ES-I3 (cell line): ENCODE data around the gene THADA.

Experiments
- H3K36me3 ChIP-seq: 2 replicates; pipeline ENCODE4 v1.6.1; 2013; ENCODE audit warnings: mild to moderate bottlenecking, low read length, control low read depth, moderate library complexity; ENCODE audit not compliant: insufficient read depth
- H3K4me1 ChIP-seq: 2 replicates; pipeline ENCODE4 v1.6.1; 2013; ENCODE audit warnings: mild to moderate bottlenecking, control low read depth, low read length; ENCODE audit not compliant: insufficient read depth
- H3K9ac ChIP-seq: 2 replicates; pipeline ENCODE4 v1.6.1; 2013; ENCODE audit warnings: low read depth, mild to moderate bottlenecking, low read length, moderate library complexity
- H3K9me3 ChIP-seq: 2 replicates; pipeline ENCODE4 v1.6.1; 2013; ENCODE audit warnings: mild to moderate bottlenecking, low read length, moderate library complexity; ENCODE audit not compliant: control insufficient read depth, insufficient read depth

The THADA gene

GRCh38 chr2:43486603-43487002, 109.2 kb downstream of the THADA start:
- Histone ChIP-seq H3K9ac (no peak overlapping the region), H3K4me1 (no peaks in the 10 kb centered on the region; the same call in 1 of the 2 replicates), H3K9me3 (no peaks in the 10 kb centered on the region), H3K36me3 (no peaks in the 10 kb centered on the region)

- no peaks in the 10 kb centered on the region for H3K9me3 ChIP-seq
- no peak overlapping the region for H3K9ac ChIP-seq
- H3K4me1 ChIP-seq, result no peaks in the 10 kb centered on the region
- no peaks in the 10 kb centered on the region for H3K36me3 ChIP-seq
Measured at GRCh38 chr2:43484323-43484930, 111.4 kb downstream of the THADA start.

GRCh38 chr2:43482961-43483360, 112.9 kb downstream of the THADA start:
- Histone ChIP-seq H3K36me3 (no peaks in the 10 kb centered on the region), H3K9me3 (no peaks in the 10 kb centered on the region), H3K4me1 (no peaks in the 10 kb centered on the region), H3K9ac (no peak overlapping the region)

GRCh38 chr2:43481927-43482542, 113.8 kb downstream of the THADA start:
- Histone ChIP-seq H3K36me3 (no peaks in the 10 kb centered on the region), H3K4me1 (no peaks in the 10 kb centered on the region), H3K9me3 (no peaks in the 10 kb centered on the region), H3K9ac (no peak overlapping the region)

- Histone ChIP-seq H3K4me1 (no peaks in the 10 kb centered on the region), H3K9ac (no peak overlapping the region), H3K9me3 (no peaks in the 10 kb centered on the region), H3K36me3 (no peaks in the 10 kb centered on the region)
Measured at GRCh38 chr2:43480874-43481273, 115.0 kb downstream of the THADA start.

- Histone ChIP-seq H3K9me3 (no peaks in the 10 kb centered on the region), H3K9ac (no peak overlapping the region), H3K4me1 (no peaks in the 10 kb centered on the region), H3K36me3 (no peaks in the 10 kb centered on the region)
Measured at GRCh38 chr2:43478412-43479086, 117.3 kb downstream of the THADA start.

GRCh38 chr2:43475922-43476321, 119.9 kb downstream of the THADA start:
- Histone ChIP-seq H3K4me1 (no peaks in the 10 kb centered on the region), H3K36me3 (no peaks in the 10 kb centered on the region), H3K9ac (no peak overlapping the region), H3K9me3 (no peaks in the 10 kb centered on the region)

- Histone ChIP-seq H3K4me1 (no peaks in the 10 kb centered on the region), H3K9ac (no peak overlapping the region), H3K9me3 (no peaks in the 10 kb centered on the region), H3K36me3 (no peaks in the 10 kb centered on the region)
Measured at GRCh38 chr2:43475137-43475846, 120.5 kb downstream of the THADA start.

- no peaks in the 10 kb centered on the region for H3K9me3 ChIP-seq
- H3K36me3 ChIP-seq, result no peaks in the 10 kb centered on the region
- no peak overlapping the region for H3K9ac ChIP-seq
- H3K4me1 ChIP-seq, result no peaks in the 10 kb centered on the region
Measured at GRCh38 chr2:43474273-43474672, 121.6 kb downstream of the THADA start.

GRCh38 chr2:43473767-43474166, 122.1 kb downstream of the THADA start:
- Histone ChIP-seq H3K9me3 (no peaks in the 10 kb centered on the region), H3K36me3 (no peaks in the 10 kb centered on the region), H3K9ac (no peak overlapping the region), H3K4me1 (no peaks in the 10 kb centered on the region)

- Histone ChIP-seq H3K4me1 (no peaks in the 10 kb centered on the region), H3K9me3 (no peaks in the 10 kb centered on the region), H3K9ac (no peak overlapping the region), H3K36me3 (no peaks in the 10 kb centered on the region)
Measured at GRCh38 chr2:43472527-43473194, 123.2 kb downstream of the THADA start.

GRCh38 chr2:43469713-43470112, 126.1 kb downstream of the THADA start:
- Histone ChIP-seq H3K9ac (no peak overlapping the region), H3K4me1 (no peaks in the 10 kb centered on the region), H3K9me3 (no peaks in the 10 kb centered on the region)

GRCh38 chr2:43469094-43469493, 126.7 kb downstream of the THADA start:
- H3K4me1 ChIP-seq, result no peaks in the 10 kb centered on the region
- no peaks in the 10 kb centered on the region for H3K36me3 ChIP-seq

More at GRCh38 chr2:43469713-43470112, 126.1 kb downstream of the THADA start:
- H3K36me3 ChIP-seq, result no peaks in the 10 kb centered on the region

GRCh38 chr2:43467891-43468290, 127.9 kb downstream of the THADA start:
- H3K9ac ChIP-seq, result no peak overlapping the region
- no peaks in the 10 kb centered on the region for H3K4me1 ChIP-seq
- H3K9me3 ChIP-seq, result no peaks in the 10 kb centered on the region
- H3K36me3 ChIP-seq, result no peaks in the 10 kb centered on the region

More at GRCh38 chr2:43469094-43469493, 126.7 kb downstream of the THADA start:
- Histone ChIP-seq H3K9ac (no peak overlapping the region), H3K9me3 (no peaks in the 10 kb centered on the region)
